NCI-H226 (cell line): ENCODE measurements around the gene SCLT1.

Experiments used
- DNase-seq: peaks from one replicate; pipeline ENCODE4 v3.0.0-alpha.2; 2015

SCLT1 gene

GRCh38 chr4:128866269-128866668 is 227.1 kb downstream of the SCLT1 start:
- DNase-seq: no peak

- no peak for DNase-seq
Measured at GRCh38 chr4:128865132-128865531, 228.2 kb downstream of the SCLT1 start.

- no peak for DNase-seq
Measured at GRCh38 chr4:128863312-128864075, 229.8 kb downstream of the SCLT1 start.

GRCh38 chr4:128862608-128863311 is 230.6 kb downstream of the SCLT1 start:
- no peak for DNase-seq

GRCh38 chr4:128861856-128862518 is 231.4 kb downstream of the SCLT1 start:
- DNase-seq: no peak

- no peak for DNase-seq
Measured at GRCh38 chr4:128859887-128860677, 233.3 kb downstream of the SCLT1 start.

GRCh38 chr4:128858879-128859671 is 234.3 kb downstream of the SCLT1 start:
- no peak for DNase-seq

GRCh38 chr4:128856246-128856645 is 237.1 kb downstream of the SCLT1 start:
- DNase-seq: no peak

GRCh38 chr4:128855621-128856020 is 237.7 kb downstream of the SCLT1 start:
- DNase-seq: no peak

- DNase-seq: no peak
Measured at GRCh38 chr4:128854433-128854832, 238.9 kb downstream of the SCLT1 start.

GRCh38 chr4:128853741-128854140 is 239.6 kb downstream of the SCLT1 start:
- DNase-seq: no peak

GRCh38 chr4:128850252-128850651 is 243.1 kb downstream of the SCLT1 start:
- DNase-seq: no peak

- no peak for DNase-seq
Measured at GRCh38 chr4:128848461-128848860, 244.9 kb downstream of the SCLT1 start.

GRCh38 chr4:128847082-128847724 is 246.1 kb downstream of the SCLT1 start:
- no peak for DNase-seq

- DNase-seq: no peak
Measured at GRCh38 chr4:128846063-128846462, 247.3 kb downstream of the SCLT1 start.

GRCh38 chr4:128844931-128845330 is 248.4 kb downstream of the SCLT1 start:
- no peak for DNase-seq

GRCh38 chr4:128841402-128841801 is 251.9 kb downstream of the SCLT1 start:
- no peak for DNase-seq

- no peak for DNase-seq
Measured at GRCh38 chr4:128840711-128841318, 252.5 kb downstream of the SCLT1 start.

- DNase-seq: no peak
Measured at GRCh38 chr4:128837679-128838078, 255.7 kb downstream of the SCLT1 start.

- no peak for DNase-seq
Measured at GRCh38 chr4:128837198-128837597, 256.1 kb downstream of the SCLT1 start.
